Fibroblast of skin of abdomen (primary cell): ENCODE data around the gene SCML1.

Experiments used
- DNase-seq: peaks from one replicate; pipeline ENCODE4 v3.0.0-alpha.2; 2013

Gene SCML1

DNA sequence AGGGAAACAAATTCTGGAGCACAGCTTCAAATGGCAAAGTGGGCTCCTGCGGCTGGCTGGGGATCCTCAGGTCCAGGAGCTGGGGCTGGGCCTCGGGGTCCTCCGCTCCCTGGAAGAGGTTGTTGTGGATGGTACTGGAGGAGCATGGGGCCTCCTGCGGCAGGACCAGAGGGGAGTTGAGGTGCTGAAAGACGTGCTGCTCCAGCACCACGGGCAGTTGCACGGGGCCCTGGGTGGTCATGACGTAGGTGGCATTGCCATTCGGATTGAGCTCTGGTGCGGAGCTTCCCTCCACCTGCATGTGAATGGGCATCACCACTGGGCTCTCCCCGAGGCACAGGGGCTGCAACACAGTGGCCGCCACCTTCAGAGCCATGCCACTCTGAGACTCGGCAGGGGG lies 64.1 kb downstream of the SCML1 start:
- no peak for DNase-seq

DNA sequence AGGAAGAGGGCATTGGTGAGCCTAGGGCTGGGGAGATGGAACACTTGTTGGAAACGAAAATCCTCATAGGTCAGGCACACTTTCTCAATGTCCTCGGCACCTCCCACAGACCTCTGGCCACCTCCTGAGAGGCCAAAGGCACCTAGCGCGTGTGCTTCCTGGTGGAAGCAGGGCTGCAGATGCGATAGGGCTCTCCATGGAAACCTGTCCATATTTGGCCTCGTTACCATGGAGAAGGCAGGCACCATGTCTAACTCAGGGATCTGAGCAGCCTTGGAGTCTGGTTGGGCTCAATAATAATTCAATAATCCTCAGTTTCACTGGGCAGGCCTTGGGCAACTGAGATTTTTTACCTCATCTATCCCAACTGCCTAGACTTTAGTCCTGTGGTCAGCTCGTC lies 65.5 kb downstream of the SCML1 start:
- no peak for DNase-seq

DNA sequence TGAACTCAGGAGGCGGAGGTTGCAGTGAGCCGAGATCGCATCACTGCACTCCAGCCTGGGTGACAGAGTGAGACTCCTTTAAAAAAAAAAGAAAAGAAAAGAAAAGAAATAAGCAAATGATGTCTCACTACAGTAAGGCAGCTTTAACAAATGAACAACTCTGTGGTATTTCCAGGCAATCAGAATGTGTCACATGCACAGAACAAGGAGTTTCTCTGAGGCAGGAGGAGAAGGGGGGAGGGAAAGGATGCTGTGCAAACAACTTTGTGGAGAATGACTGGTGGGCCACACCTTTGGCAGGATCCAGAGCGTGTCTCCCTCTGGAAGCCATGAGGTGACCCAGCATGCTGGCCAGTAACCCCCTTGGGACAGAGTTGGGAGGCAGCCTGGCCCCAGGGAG lies 66.2 kb downstream of the SCML1 start:
- DNase-seq = no peak
